ENCODE data around the gene KCNJ5. TPM values are rescaled to one million over a fixed set of nuclear protein-coding genes. Genes with fewer than 3 reads are reported as not detected.

Gene KCNJ5
- total RNA-seq, 2 donors from 2014 or later: 0.05 TPM; not detected in 1

GRCh38 chr11:128860571-128861361, 30.4 kb upstream of the KCNJ5 start:
- H3K27ac Mint-ChIP-seq: no peak overlapping the region
- H3K4me3 Mint-ChIP-seq: no peak overlapping the region
- H3K36me3 Mint-ChIP-seq (ENCODE audit: insufficient read depth in 2 of 2): no peaks in the 10 kb centered on the region
- no peaks in the 10 kb centered on the region for H3K27me3 Mint-ChIP-seq (ENCODE audit: low read depth)
- H3K9me3 Mint-ChIP-seq: no peaks in the 10 kb centered on the region
- ATAC-seq (replicated peaks in 1 of 2): no peak
- DNase-seq: no peak
- peaks cover 9% of the 10 kb centered on the region for H3K4me1 Mint-ChIP-seq (ENCODE audit: low read depth)

- Mint-ChIP-seq H3K9me3 (no peaks in the 10 kb centered on the region), H3K4me3 (no peak overlapping the region), H3K36me3 (ENCODE audit: insufficient read depth in 2 of 2) (no peaks in the 10 kb centered on the region), H3K27ac (no peak overlapping the region), H3K27me3 (ENCODE audit: low read depth) (no peaks in the 10 kb centered on the region), H3K4me1 (ENCODE audit: low read depth) (peaks cover 9% of the 10 kb centered on the region)
- DNase-seq: no peak
- ATAC-seq (replicated peaks in 1 of 2): no peak
These were observed 28.8 kb upstream of the KCNJ5 start for GRCh38 chr11:128862406-128862805.

- H3K36me3 Mint-ChIP-seq (ENCODE audit: insufficient read depth in 2 of 2): no peaks in the 10 kb centered on the region
- no peak for DNase-seq
- peaks cover 9% of the 10 kb centered on the region for H3K4me1 Mint-ChIP-seq (ENCODE audit: low read depth)
- no peaks in the 10 kb centered on the region for H3K27me3 Mint-ChIP-seq (ENCODE audit: low read depth)
- H3K4me3 Mint-ChIP-seq: no peak overlapping the region
- H3K9me3 Mint-ChIP-seq: no peaks in the 10 kb centered on the region
- no peak overlapping the region for H3K27ac Mint-ChIP-seq
- no peak for ATAC-seq (replicated peaks in 1 of 2)
These were observed 28.1 kb upstream of the KCNJ5 start for GRCh38 chr11:128862908-128863660.

GRCh38 chr11:128865490-128865889, 25.7 kb upstream of the KCNJ5 start:
- Mint-ChIP-seq H3K36me3 (ENCODE audit: insufficient read depth in 2 of 2) (no peaks in the 10 kb centered on the region), H3K9me3 (no peaks in the 10 kb centered on the region), H3K27ac (no peak overlapping the region), H3K4me1 (ENCODE audit: low read depth) (no peaks in the 10 kb centered on the region), H3K27me3 (ENCODE audit: low read depth) (no peaks in the 10 kb centered on the region), H3K4me3 (no peak overlapping the region)
- ATAC-seq (replicated peaks in 1 of 2): no peak
- no peak for DNase-seq

GRCh38 chr11:128867277-128867676, 23.9 kb upstream of the KCNJ5 start, which contains the start of gene KCNJ1:
Gene KCNJ1, minus strand, starts transcription at chr11:128867296. Its CDS starts 27,053 bp downstream, at chr11:128840243.
- no peaks in the 10 kb centered on the region for H3K9me3 Mint-ChIP-seq
- no peak for DNase-seq
- ATAC-seq (replicated peaks in 1 of 2): peak; percentile 55 to 62
- no peaks in the 10 kb centered on the region for H3K27me3 Mint-ChIP-seq (ENCODE audit: low read depth)
- H3K4me3 Mint-ChIP-seq: no peak within 1 kb of the TSS
- no peaks in the 10 kb centered on the region for H3K36me3 Mint-ChIP-seq (ENCODE audit: insufficient read depth in 2 of 2)
- no peak within 1 kb of the TSS for H3K27ac Mint-ChIP-seq
- H3K4me1 Mint-ChIP-seq (ENCODE audit: low read depth): no peaks in the 10 kb centered on the region

GRCh38 chr11:128868841-128869671, 22.1 kb upstream of the KCNJ5 start:
- no peaks in the 10 kb centered on the region for H3K36me3 Mint-ChIP-seq (ENCODE audit: insufficient read depth in 2 of 2)
- peak; percentile 58 to 68 for ATAC-seq (replicated peaks in 1 of 2)
- H3K4me1 Mint-ChIP-seq (ENCODE audit: low read depth): no peaks in the 10 kb centered on the region
- no peaks in the 10 kb centered on the region for H3K27me3 Mint-ChIP-seq (ENCODE audit: low read depth)
- DNase-seq: no peak
- H3K9me3 Mint-ChIP-seq: no peaks in the 10 kb centered on the region
- no peak overlapping the region for H3K27ac Mint-ChIP-seq
- H3K4me3 Mint-ChIP-seq: no peak overlapping the region

GRCh38 chr11:128871168-128871610, 20.0 kb upstream of the KCNJ5 start:
- H3K4me3 Mint-ChIP-seq: no peak overlapping the region
- H3K9me3 Mint-ChIP-seq: no peaks in the 10 kb centered on the region
- no peaks in the 10 kb centered on the region for H3K4me1 Mint-ChIP-seq (ENCODE audit: low read depth)
- no peaks in the 10 kb centered on the region for H3K36me3 Mint-ChIP-seq (ENCODE audit: insufficient read depth in 2 of 2)
- no peak overlapping the region for H3K27ac Mint-ChIP-seq
- H3K27me3 Mint-ChIP-seq (ENCODE audit: low read depth): no peaks in the 10 kb centered on the region
- ATAC-seq (replicated peaks in 1 of 2) (no peak), DNase-seq (no peak)

- Mint-ChIP-seq H3K27ac (no peak overlapping the region), H3K4me3 (no peak overlapping the region), H3K27me3 (ENCODE audit: low read depth) (no peaks in the 10 kb centered on the region), H3K36me3 (ENCODE audit: insufficient read depth in 2 of 2) (no peaks in the 10 kb centered on the region), H3K9me3 (no peaks in the 10 kb centered on the region), H3K4me1 (ENCODE audit: low read depth) (no peaks in the 10 kb centered on the region)
- DNase-seq (no peak), ATAC-seq (replicated peaks in 1 of 2) (no peak)
These were observed 19.1 kb upstream of the KCNJ5 start for GRCh38 chr11:128872094-128872493.

GRCh38 chr11:128872594-128872993, 18.6 kb upstream of the KCNJ5 start:
- no peaks in the 10 kb centered on the region for H3K9me3 Mint-ChIP-seq

GRCh38 chr11:128874427-128874826, 16.7 kb upstream of the KCNJ5 start:
- Mint-ChIP-seq H3K27ac (no peak overlapping the region), H3K27me3 (ENCODE audit: low read depth) (no peaks in the 10 kb centered on the region), H3K4me1 (ENCODE audit: low read depth) (no peaks in the 10 kb centered on the region), H3K36me3 (ENCODE audit: insufficient read depth in 2 of 2) (no peaks in the 10 kb centered on the region), H3K9me3 (no peaks in the 10 kb centered on the region), H3K4me3 (no peak overlapping the region)
- DNase-seq (no peak), ATAC-seq (replicated peaks in 1 of 2) (no peak)

More at GRCh38 chr11:128872594-128872993, 18.6 kb upstream of the KCNJ5 start:
- Mint-ChIP-seq H3K36me3 (ENCODE audit: insufficient read depth in 2 of 2) (no peaks in the 10 kb centered on the region), H3K4me1 (ENCODE audit: low read depth) (no peaks in the 10 kb centered on the region), H3K27me3 (ENCODE audit: low read depth) (no peaks in the 10 kb centered on the region), H3K4me3 (no peak overlapping the region), H3K27ac (no peak overlapping the region)
- DNase-seq (no peak), ATAC-seq (replicated peaks in 1 of 2) (no peak)

- Mint-ChIP-seq H3K4me3 (no peak overlapping the region), H3K27me3 (ENCODE audit: low read depth) (no peaks in the 10 kb centered on the region), H3K9me3 (no peaks in the 10 kb centered on the region), H3K27ac (no peak overlapping the region), H3K36me3 (ENCODE audit: insufficient read depth in 2 of 2) (no peaks in the 10 kb centered on the region), H3K4me1 (ENCODE audit: low read depth) (no peaks in the 10 kb centered on the region)
- ATAC-seq (replicated peaks in 1 of 2) (no peak), DNase-seq (no peak)
These were observed 15.0 kb upstream of the KCNJ5 start for GRCh38 chr11:128876133-128876650.

GRCh38 chr11:128877726-128878125, 13.4 kb upstream of the KCNJ5 start:
- DNase-seq: no peak
- H3K27ac Mint-ChIP-seq: no peak overlapping the region
- H3K9me3 Mint-ChIP-seq: no peaks in the 10 kb centered on the region
- H3K4me1 Mint-ChIP-seq (ENCODE audit: low read depth): no peaks in the 10 kb centered on the region
- ATAC-seq (replicated peaks in 1 of 2): no peak
- H3K36me3 Mint-ChIP-seq (ENCODE audit: insufficient read depth in 2 of 2): no peaks in the 10 kb centered on the region
- no peak overlapping the region for H3K4me3 Mint-ChIP-seq
- peaks cover 9% of the 10 kb centered on the region for H3K27me3 Mint-ChIP-seq (ENCODE audit: low read depth)

GRCh38 chr11:128878455-128878854, 12.7 kb upstream of the KCNJ5 start:
- H3K27me3 Mint-ChIP-seq (ENCODE audit: low read depth): peaks cover 16% of the 10 kb centered on the region
- ATAC-seq (replicated peaks in 1 of 2) (no peak), DNase-seq (no peak)
- no peak overlapping the region for H3K4me3 Mint-ChIP-seq
- no peaks in the 10 kb centered on the region for H3K36me3 Mint-ChIP-seq (ENCODE audit: insufficient read depth in 2 of 2)
- H3K9me3 Mint-ChIP-seq: no peaks in the 10 kb centered on the region
- no peaks in the 10 kb centered on the region for H3K4me1 Mint-ChIP-seq (ENCODE audit: low read depth)
- H3K27ac Mint-ChIP-seq: no peak overlapping the region

All from activated T-cell treated with anti-CD3 and anti-CD28 coated beads, Interleukin-2, amount 50 U/mL, for 72 hours (primary cell).